Upper lobe of right lung (tissue), 1 donor: ENCODE data around the gene EYA4. TPM values are rescaled to one million over a fixed set of nuclear protein-coding genes. Genes with fewer than 3 reads are reported as not detected.
"Not testable (repeated sequence)": the region's sequence is repeated elsewhere in the genome, so short reads cannot be mapped to it uniquely, and the experiment has no call there.

Experiments used
- ATAC-seq: fragments of 200-7000 bp; cut with Tn5 transposase; one replicate; pipeline ENCODE4 v1.9.1; 2020; ENCODE audit warnings: mild to moderate bottlenecking, moderate library complexity
- DNase-seq: peaks from one replicate; pipeline ENCODE4 v3.0.0-alpha.2; 2020
- H3K27ac ChIP-seq: fragments of 200-600 bp; one replicate; pipeline ENCODE4 v1.8.0; 2022
- H3K27me3 ChIP-seq: fragments of 200-600 bp; one replicate; pipeline ENCODE4 v1.8.0; 2022; ENCODE audit warnings: mild to moderate bottlenecking
- H3K36me3 ChIP-seq: fragments of 200-600 bp; one replicate; pipeline ENCODE4 v1.8.0; 2022
- H3K4me1 ChIP-seq: fragments of 200-600 bp; one replicate; pipeline ENCODE4 v1.8.0; 2022
- H3K4me3 ChIP-seq: fragments of 200-600 bp; one replicate; pipeline ENCODE4 v1.8.0; 2022; ENCODE audit warnings: mild to moderate bottlenecking
- H3K9me3 ChIP-seq: fragments of 200-600 bp; one replicate; pipeline ENCODE4 v1.8.0; 2022
- CTCF ChIP-seq: fragments of 200-600 bp; IDR thresholded peaks from one replicate; pipeline ENCODE4 v1.8.0; 2022; ENCODE audit warnings: antibody characterized with exemption
- intact Hi-C: fragments of 100-400 bp; cut with DNase I; formaldehyde crosslinking; loops from one replicate; pipeline ENCODE4 v1.11.0; 2022
- total RNA-seq: library from RNA; stranded (reverse); fragmentation: NEBNext Ultra II Directional; extraction: Animal tissue kit (Norgen Biotek cat#: 25700); gene quantifications from one replicate; pipeline ENCODE4 v1.2.1, GENCODE V29; 2021
- donor health status: DM: no; HTN: yes; CAD: no; lungs with severe emphysema.

The EYA4 gene
- total RNA-seq, 1 donor from 2014 or later, result 6.0 TPM

GRCh38 chr6:133392015-133392414, 150.9 kb downstream of the EYA4 start:
- no peak for ATAC-seq
- no peak for DNase-seq
- Histone ChIP-seq H3K27me3 (no peaks in the 10 kb centered on the region), H3K4me3 (no peak overlapping the region), H3K4me1 (no peaks in the 10 kb centered on the region), H3K36me3 (no peaks in the 10 kb centered on the region), H3K9me3 (no peaks in the 10 kb centered on the region), H3K27ac (no peak overlapping the region)
- intact Hi-C loops, result no loop called here
- no peak for TF ChIP-seq CTCF

- no peak overlapping the region for H3K4me3 ChIP-seq
- H3K27ac ChIP-seq, result no peak overlapping the region
- H3K27me3 ChIP-seq, result no peaks in the 10 kb centered on the region
- no peaks in the 10 kb centered on the region for H3K4me1 ChIP-seq
- no peak for TF ChIP-seq CTCF
- no peaks in the 10 kb centered on the region for H3K9me3 ChIP-seq
- no peak for DNase-seq
- H3K36me3 ChIP-seq, result no peaks in the 10 kb centered on the region
- intact Hi-C loops, result no loop called here
- no peak for ATAC-seq
These were observed 151.5 kb downstream of the EYA4 start for GRCh38 chr6:133392641-133393040.

- Histone ChIP-seq H3K36me3 (no peaks in the 10 kb centered on the region), H3K4me3 (no peak overlapping the region), H3K4me1 (no peaks in the 10 kb centered on the region), H3K9me3 (no peaks in the 10 kb centered on the region), H3K27me3 (no peaks in the 10 kb centered on the region), H3K27ac (no peak overlapping the region)
- intact Hi-C loops, result no loop called here
- ATAC-seq, result no peak
- TF ChIP-seq CTCF, result no peak
- no peak for DNase-seq
These were observed 152.7 kb downstream of the EYA4 start for GRCh38 chr6:133393891-133394290.

GRCh38 chr6:133394630-133395029, 153.5 kb downstream of the EYA4 start:
- Histone ChIP-seq H3K4me3 (no peak overlapping the region), H3K9me3 (no peaks in the 10 kb centered on the region), H3K27me3 (no peaks in the 10 kb centered on the region), H3K36me3 (no peaks in the 10 kb centered on the region), H3K27ac (no peak overlapping the region), H3K4me1 (no peaks in the 10 kb centered on the region)
- no peak for TF ChIP-seq CTCF
- DNase-seq (no peak), ATAC-seq (no peak)
- intact Hi-C loops, result no loop called here

- no peak for DNase-seq
- intact Hi-C loops, result no loop called here
- no peak overlapping the region for H3K27ac ChIP-seq
- no peaks in the 10 kb centered on the region for H3K36me3 ChIP-seq
- no peak for TF ChIP-seq CTCF
- H3K27me3 ChIP-seq, result no peaks in the 10 kb centered on the region
- ATAC-seq, result no peak
- H3K4me3 ChIP-seq, result no peak overlapping the region
- no peaks in the 10 kb centered on the region for H3K4me1 ChIP-seq
- H3K9me3 ChIP-seq, result no peaks in the 10 kb centered on the region
These were observed 155.3 kb downstream of the EYA4 start for GRCh38 chr6:133396233-133396983.

GRCh38 chr6:133396984-133397348, 155.8 kb downstream of the EYA4 start:
- Histone ChIP-seq H3K27ac (no peak overlapping the region), H3K36me3 (no peaks in the 10 kb centered on the region), H3K9me3 (no peaks in the 10 kb centered on the region), H3K27me3 (no peaks in the 10 kb centered on the region), H3K4me3 (no peak overlapping the region), H3K4me1 (no peaks in the 10 kb centered on the region)
- intact Hi-C loops, result no loop called here
- ATAC-seq, result no peak
- no peak for DNase-seq
- no peak for TF ChIP-seq CTCF

GRCh38 chr6:133397601-133398000, 156.4 kb downstream of the EYA4 start:
- DNase-seq, ATAC-seq, intact Hi-C loops, H3K36me3 ChIP-seq, H3K27ac ChIP-seq, H3K4me1 ChIP-seq, H3K27me3 ChIP-seq, H3K9me3 ChIP-seq, H3K4me3 ChIP-seq: not testable (repeated sequence)
